Adrenal gland (tissue), 12 donors: ENCODE measurements around the gene HSPA13. TPM values are rescaled to one million over a fixed set of nuclear protein-coding genes. Genes with fewer than 3 reads are reported as not detected.

Experiments used
- DNase-seq, 7 donors: peaks; one replicate each; pipeline ENCODE4 v3.0.0-alpha.2; 2019 to 2020
- H3K27ac ChIP-seq, 5 donors: fragments of 200-600 bp; sonication (generic) in 4 of 5; 1 replicate in 3 of 5; 2 replicates in 2 of 5; pipeline versions ENCODE4 v1.5.1 to v1.8.0; 2016 to 2020; ENCODE audit warnings: mild to moderate bottlenecking in 1 of 5
- H3K27me3 ChIP-seq: fragments of 200-600 bp; 2 replicates; pipeline ENCODE4 v1.8.0; 2021
- H3K36me3 ChIP-seq, 2 donors: fragments of 200-600 bp; replicated peaks in 1 of 2; 1 replicate in 1 of 2; 2 replicates in 1 of 2; pipeline versions ENCODE4 v1.5.1 to v1.8.0; 2018 to 2022
- H3K4me1 ChIP-seq, 2 donors: fragments of 200-600 bp; replicated peaks in 1 of 2; 1 replicate in 1 of 2; 2 replicates in 1 of 2; pipeline versions ENCODE4 v1.5.1 to v1.8.0; 2018 to 2021
- H3K4me3 ChIP-seq, 4 donors: fragments of 200-600 bp; sonication (generic) in 3 of 4; one replicate each; pipeline ENCODE4 v1.5.1; 2016 to 2018
- H3K9me3 ChIP-seq, 3 donors: fragments of 200-600 bp; sonication (generic) in 1 of 3; replicated peaks in 1 of 3; 1 replicate in 2 of 3; 2 replicates in 1 of 3; pipeline versions ENCODE4 v1.5.1 to v1.8.0; 2016 to 2021
- POLR2A ChIP-seq, 2 donors: fragments of 450-650 bp; IDR thresholded peaks; one replicate each; pipeline ENCODE4 v1.6.1; 2017; ENCODE audit warnings: antibody characterized with exemption in 2 of 2, mild to moderate bottlenecking in 2 of 2, moderate library complexity in 1 of 2
- WGBS, 4 donors: extraction: QIAGEN DNeasy Blood & Tissue Kit in 2 of 4; methylation state at CpG; one replicate each; pipeline versions ENCODE4 v1.1.5 to v1.1.7; 2013 to 2017; 5-methylcytosine and 5-hydroxymethylcytosine counted together
- intact Hi-C, 2 donors: fragments of 100-400 bp; cut with DNase I; formaldehyde crosslinking; loops; one replicate each; pipeline versions ENCODE4 v1.14.1 to v1.15.0; 2022 to 2023
- polyA plus RNA-seq, 3 donors: library from polyadenylated mRNA; stranded (reverse); fragments of 200-250 nt in 2 of 3; fragments of 350-450 nt in 1 of 3; fragmentation: Illumina TruSeq in 1 of 3; extraction: RNeasy Lipid Tissue Mini Kit (QIAGEN cat#74804) in 1 of 3; gene quantifications; one replicate each; pipeline ENCODE4 v1.2.3, GENCODE V29; 2013 to 2014
- total RNA-seq, 9 donors: library from RNA; depleted of rRNA in 4 of 9; stranded (reverse); fragments of >200 nt in 4 of 9; fragments of 120-200 nt in 1 of 9; fragmentation: NEBNext Ultra II Directional in 1 of 9; extraction: Animal tissue kit (Norgen Biotek cat#: 25700) in 1 of 9; gene quantifications; one replicate each; pipeline versions ENCODE4 v1.1.0 to v1.2.4, GENCODE V29; 2013 to 2023
- TF ChIP-seq, protein P1 (sequence below), 6 experiments: fragments of 450-650 bp in 4 of 6; fragments of 200-600 bp in 2 of 6; sonication (generic) in 1 of 6; IDR thresholded peaks; 1 replicate in 5 of 6; 2 replicates in 1 of 6; pipeline versions ENCODE4 v1.5.1 to v1.8.0; 2016 to 2021; ENCODE audit warnings: antibody characterized with exemption in 6 of 6, mild to moderate bottlenecking in 2 of 6, moderate library complexity in 1 of 6
- donor health status: healthy with polysubstance abuse.
- donor health status: Bipolar disorder and iron deficiency.
- donor health status: DM: yes; HTN: yes; CAD: no.
- donor health status: DM: no; HTN: no; CAD: no.
- donor health status: DM: no; HTN: no; CAD: no.
- donor health status: DM: yes; HTN: yes; CAD: no.

The HSPA13 gene
- total and polyA plus RNA-seq, 12 donors, result 4.3 to 75.4 (median 25.9) TPM

DNA sequence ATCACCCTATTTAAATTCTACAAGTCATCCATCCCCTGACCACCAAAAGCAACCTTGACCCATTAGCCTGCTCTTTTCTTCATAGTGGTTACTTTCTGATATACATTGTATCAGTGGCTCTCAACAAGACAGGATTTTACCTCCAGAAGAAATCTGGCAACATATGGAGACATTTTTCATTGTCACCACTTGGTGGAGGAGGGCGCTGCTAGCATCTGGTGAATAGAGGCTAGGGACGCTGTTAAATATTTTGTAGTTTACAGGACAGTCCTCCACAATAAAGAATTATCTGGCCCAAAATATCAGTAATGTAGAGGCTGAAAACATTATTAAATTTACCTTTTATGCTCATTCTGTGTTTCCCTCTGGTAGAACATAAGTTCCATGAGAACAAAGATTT is 6.1 kb downstream of the HSPA13 start:
- Histone ChIP-seq H3K36me3 (peaks cover 0 to 55% of the 10 kb centered on the region in 2 donors), H3K4me3 (no peak overlapping the region), H3K27ac (no peak overlapping the region), H3K27me3 (no peaks in the 10 kb centered on the region), H3K9me3 (no peaks in the 10 kb centered on the region), H3K4me1 (peaks cover 0 to 21% of the 10 kb centered on the region in 2 donors)
- WGBS, 4 donors, result 94 to 98% (median 96%) methylated on average over 2 of the region's 2 CpGs
- DNase-seq, result no peak
- intact Hi-C loops, result no loop called here
- no peak for TF ChIP-seq POLR2A (IDR thresholded peaks at IDR 0.05)
- TF ChIP-seq, protein P1, sequence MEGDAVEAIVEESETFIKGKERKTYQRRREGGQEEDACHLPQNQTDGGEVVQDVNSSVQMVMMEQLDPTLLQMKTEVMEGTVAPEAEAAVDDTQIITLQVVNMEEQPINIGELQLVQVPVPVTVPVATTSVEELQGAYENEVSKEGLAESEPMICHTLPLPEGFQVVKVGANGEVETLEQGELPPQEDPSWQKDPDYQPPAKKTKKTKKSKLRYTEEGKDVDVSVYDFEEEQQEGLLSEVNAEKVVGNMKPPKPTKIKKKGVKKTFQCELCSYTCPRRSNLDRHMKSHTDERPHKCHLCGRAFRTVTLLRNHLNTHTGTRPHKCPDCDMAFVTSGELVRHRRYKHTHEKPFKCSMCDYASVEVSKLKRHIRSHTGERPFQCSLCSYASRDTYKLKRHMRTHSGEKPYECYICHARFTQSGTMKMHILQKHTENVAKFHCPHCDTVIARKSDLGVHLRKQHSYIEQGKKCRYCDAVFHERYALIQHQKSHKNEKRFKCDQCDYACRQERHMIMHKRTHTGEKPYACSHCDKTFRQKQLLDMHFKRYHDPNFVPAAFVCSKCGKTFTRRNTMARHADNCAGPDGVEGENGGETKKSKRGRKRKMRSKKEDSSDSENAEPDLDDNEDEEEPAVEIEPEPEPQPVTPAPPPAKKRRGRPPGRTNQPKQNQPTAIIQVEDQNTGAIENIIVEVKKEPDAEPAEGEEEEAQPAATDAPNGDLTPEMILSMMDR (IDR thresholded peaks at IDR 0.05), result no peak

DNA sequence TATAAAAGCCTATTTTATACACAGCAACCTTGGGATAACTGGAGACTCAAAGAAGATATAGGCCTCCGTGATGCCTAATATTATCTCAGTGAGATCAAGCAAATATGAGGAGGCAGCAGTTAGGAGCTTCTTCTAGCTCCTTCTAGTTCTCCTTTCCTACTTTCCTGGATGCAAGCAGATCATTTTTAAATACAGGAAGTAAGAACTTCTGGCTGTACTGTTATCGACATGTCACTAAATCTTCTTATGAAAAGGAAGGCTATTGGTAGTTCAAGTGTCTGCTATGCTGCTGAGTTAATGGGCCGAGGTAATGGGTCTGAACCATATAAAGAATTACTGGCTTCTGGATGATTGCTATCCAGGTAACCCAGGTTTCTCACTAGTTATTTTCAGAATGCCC is 15.9 kb downstream of the HSPA13 start:
- no peak overlapping the region for H3K4me3 ChIP-seq

DNA sequence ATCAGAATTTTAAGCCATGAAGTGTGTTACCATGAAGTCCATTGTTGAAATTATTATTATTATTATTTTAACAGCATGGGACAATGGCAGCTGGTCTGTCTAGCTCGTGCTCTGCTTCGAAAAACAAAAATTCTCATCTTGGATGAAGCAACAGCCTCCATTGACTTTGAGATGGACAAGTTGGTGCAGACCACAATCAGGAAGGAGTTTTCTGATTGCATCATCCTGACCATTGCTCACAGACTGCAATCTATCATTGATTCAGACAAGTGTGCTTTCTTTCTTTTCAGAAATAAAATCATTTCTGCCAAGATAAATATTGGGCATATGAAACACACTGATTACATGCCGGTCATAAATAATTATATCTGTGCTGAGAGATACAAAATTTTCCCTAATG is 21.0 kb downstream of the HSPA13 start:
- H3K27ac ChIP-seq, result no peak overlapping the region
- no peak for TF ChIP-seq POLR2A (IDR thresholded peaks at IDR 0.05)
- TF ChIP-seq, protein P1 (IDR thresholded peaks at IDR 0.05), result no peak
- no peaks in the 10 kb centered on the region for H3K27me3 ChIP-seq
- intact Hi-C loops, result no loop called here
- H3K9me3 ChIP-seq, result peaks cover 0 to 4% (median 0%) of the 10 kb centered on the region in 3 donors
- H3K4me1 ChIP-seq, result no peaks in the 10 kb centered on the region
- no peaks in the 10 kb centered on the region for H3K36me3 ChIP-seq
- DNase-seq, result peak in 1 of 7 donors; percentile 10
- WGBS, 4 donors, result 46 to 48% (median 46%) methylated on average over 3 of the region's 3 CpGs
- H3K4me3 ChIP-seq, result no peak overlapping the region

More for the DNA sequence above, 15.9 kb downstream of the HSPA13 start:
- no peaks in the 10 kb centered on the region for H3K4me1 ChIP-seq
- no peaks in the 10 kb centered on the region for H3K27me3 ChIP-seq
- no peaks in the 10 kb centered on the region for H3K36me3 ChIP-seq
- H3K27ac ChIP-seq, result no peak overlapping the region
- intact Hi-C loops, result no loop called here
- H3K9me3 ChIP-seq, result no peaks in the 10 kb centered on the region
- DNase-seq, result no peak
- no peak for TF ChIP-seq POLR2A (IDR thresholded peaks at IDR 0.05)
- TF ChIP-seq, protein P1 (IDR thresholded peaks at IDR 0.05), result no peak
- 74 to 82% (median 80%) methylated on average over 3 of the region's 3 CpGs for WGBS, 4 donors

DNA sequence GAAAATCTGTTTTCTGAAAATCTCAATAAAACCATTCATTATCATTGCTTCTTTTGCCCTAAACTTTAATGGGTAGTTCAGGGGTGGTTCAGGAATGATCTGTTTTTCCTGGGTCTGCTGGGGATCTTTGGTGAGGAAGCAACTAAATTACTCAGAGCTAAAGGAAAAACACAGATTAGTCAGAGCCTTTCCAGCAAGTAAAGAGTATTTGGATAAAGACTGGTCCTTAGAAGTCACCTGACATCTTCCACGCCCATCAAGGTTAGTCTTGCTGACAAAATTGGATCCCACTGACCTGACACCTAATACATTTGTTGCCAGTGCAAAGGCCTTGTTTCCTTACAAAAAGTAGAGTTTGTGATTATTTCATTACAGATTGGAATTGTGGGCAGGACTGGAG is 24.2 kb downstream of the HSPA13 start:
- WGBS, 4 donors, result 37 to 41% (median 40%) methylated on average over 1 of the region's 1 CpG
- Histone ChIP-seq H3K4me3 (no peak overlapping the region), H3K27ac (no peak overlapping the region), H3K36me3 (no peaks in the 10 kb centered on the region), H3K4me1 (no peaks in the 10 kb centered on the region), H3K9me3 (peaks cover 0 to 4% (median 0%) of the 10 kb centered on the region in 3 donors), H3K27me3 (no peaks in the 10 kb centered on the region)
- intact Hi-C loops, result no loop called here
- DNase-seq, result no peak
- TF ChIP-seq POLR2A (IDR thresholded peaks at IDR 0.05), result no peak
- TF ChIP-seq, protein P1 (IDR thresholded peaks at IDR 0.05), result no peak
